Stimulated activated CD4-positive, alpha-beta T cell treated with anti-CD3 and anti-CD28 coated beads, Interleukin-4, amount 100 ng/mL, for 4 hours (primary cell): ENCODE results near the gene DPH2.

Experiments used
- DNase-seq, 2 experiments: peaks; one replicate each; pipeline ENCODE4 v3.0.0-alpha.2; 2020

DPH2 gene

GRCh38 chr1:43985984-43986595, 16.3 kb downstream of the DPH2 start:
- DNase-seq = no peak

GRCh38 chr1:43986712-43987111, 16.9 kb downstream of the DPH2 start:
- DNase-seq = no peak

- no peak for DNase-seq
Observed at GRCh38 chr1:43987159-43987902, 17.5 kb downstream of the DPH2 start.

GRCh38 chr1:43990271-43991199, 20.7 kb downstream of the DPH2 start:
- no peak for DNase-seq

GRCh38 chr1:43991200-43991475, 21.3 kb downstream of the DPH2 start:
- DNase-seq = no peak

GRCh38 chr1:43991476-43992231, 21.8 kb downstream of the DPH2 start, which contains the start of gene CCDC24:
CCDC24 (plus strand) TSS chr1:43991599; CDS start chr1:43991879, 280 bp downstream.
- peak; percentile 68 to 72 for DNase-seq

DNA sequence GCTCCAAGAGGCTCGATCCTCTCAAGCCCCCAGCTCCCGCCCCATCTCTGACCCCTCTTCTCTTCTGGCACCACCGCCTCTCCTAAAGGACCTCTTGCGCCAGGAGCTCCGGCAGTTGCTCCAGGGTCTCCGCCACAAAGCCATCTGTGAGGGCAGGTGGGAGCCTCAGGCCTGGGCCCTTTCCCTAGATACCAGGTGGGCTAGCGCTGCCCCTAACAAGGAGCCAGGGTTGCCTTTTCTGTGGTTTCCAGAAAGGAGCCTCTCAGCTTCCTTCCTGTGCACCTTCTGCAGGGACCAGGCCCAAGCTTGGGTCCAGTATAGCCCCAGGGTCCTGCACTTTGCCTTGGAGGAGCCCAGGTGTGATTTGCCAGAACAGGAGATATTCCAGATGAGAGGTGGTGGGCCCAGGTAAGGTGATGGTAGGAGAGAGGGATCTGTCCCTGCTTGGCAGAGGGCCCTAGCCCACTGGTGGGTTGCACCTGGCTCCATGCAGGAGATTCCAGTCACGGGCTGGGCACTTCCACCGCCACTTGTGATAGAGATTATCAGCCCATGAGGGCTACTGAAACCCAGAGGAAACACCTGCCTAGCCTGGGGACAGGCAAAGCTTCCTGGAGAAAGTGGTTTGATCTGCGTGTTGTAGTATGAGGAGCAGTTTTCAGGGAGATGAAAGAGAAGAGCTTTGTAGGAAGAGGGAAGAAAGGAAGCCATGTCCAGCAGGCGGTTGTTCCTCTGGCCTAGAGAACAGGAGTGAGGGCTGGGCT, 22.6 kb downstream of the DPH2 start:
- DNase-seq = no peak

DNA sequence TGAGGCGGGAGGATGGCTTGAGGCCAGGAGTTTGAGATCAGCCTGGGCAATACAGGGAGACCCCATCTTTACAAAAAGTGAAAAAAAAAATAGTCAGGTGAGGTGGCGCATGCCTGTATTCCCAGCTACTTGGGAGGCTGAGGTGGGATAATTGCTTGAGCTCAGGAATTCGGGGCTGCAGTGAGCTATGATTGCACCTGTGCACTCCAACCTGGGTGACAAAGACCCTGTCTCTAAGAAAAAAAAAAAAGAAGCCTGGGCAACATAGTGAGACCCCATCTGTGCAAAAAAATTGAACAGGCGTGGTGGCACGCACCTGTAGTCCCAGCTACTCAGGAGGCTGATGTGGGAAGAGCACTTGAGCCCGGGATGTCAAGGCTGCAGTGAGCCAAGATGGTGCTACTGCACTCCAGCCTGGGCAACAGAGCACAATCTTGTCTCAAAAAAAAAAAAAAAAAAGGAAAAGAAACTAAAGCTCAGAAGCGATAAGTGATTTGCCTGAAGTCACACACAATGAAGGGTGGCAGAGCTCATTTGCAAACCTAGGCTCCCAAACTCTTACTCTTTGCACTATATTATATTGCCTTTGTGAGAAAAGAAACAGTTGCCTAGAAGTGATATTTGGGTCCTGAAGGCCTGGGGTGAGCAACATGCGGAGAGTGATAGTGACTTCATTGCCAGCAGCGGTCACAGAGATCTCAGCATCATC, 23.6 kb downstream of the DPH2 start:
- no peak for DNase-seq

GRCh38 chr1:43994071-43994470, 24.3 kb downstream of the DPH2 start:
- no peak for DNase-seq

GRCh38 chr1:43994794-43995790, 25.3 kb downstream of the DPH2 start:
- DNase-seq = no peak

GRCh38 chr1:43995984-43996732, 26.3 kb downstream of the DPH2 start:
- DNase-seq = no peak

- DNase-seq = no peak
Observed at GRCh38 chr1:43996733-43997115, 26.9 kb downstream of the DPH2 start.

GRCh38 chr1:43997295-43997999, 27.6 kb downstream of the DPH2 start:
- no peak for DNase-seq

DNA sequence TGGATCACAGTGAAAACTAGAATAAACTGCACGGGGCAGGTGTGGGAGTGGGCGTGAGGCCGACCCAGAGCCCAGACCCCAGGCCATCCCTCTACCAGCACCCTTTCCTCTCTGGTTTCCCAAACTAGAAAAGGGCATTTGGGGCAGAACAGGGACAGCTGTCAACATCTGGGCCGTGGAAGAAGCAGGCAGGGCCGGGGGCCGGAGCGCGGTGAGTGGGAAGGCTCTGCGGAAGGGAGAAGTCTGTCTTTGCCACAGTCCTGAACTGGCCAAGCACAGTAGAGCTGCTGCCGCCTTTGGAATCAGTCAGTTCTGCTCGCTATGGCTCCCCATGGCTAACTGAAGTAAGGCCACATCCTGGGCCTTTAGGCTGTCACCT, 28.2 kb downstream of the DPH2 start:
- no peak for DNase-seq

DNA sequence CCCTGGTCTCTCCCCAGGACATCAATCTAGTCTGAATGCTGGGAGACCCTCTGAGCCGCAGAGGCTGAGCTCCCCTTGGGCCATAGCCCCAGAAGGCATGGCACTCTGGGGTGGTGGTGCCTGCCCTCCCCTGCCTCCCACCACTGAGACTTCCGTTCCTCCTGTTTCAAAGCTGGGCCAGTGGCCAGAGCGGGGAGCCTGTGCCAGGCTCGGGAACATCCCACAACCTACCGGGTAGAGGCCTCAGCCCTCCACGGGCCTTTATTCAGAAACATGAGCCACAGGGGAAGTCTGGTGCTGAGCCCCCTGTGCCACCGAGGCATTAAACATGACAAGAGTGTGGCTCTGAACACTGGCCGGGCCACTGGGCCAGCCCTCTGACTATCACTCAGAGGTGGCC, 29.6 kb downstream of the DPH2 start:
- no peak for DNase-seq

GRCh38 chr1:44000122-44000665, 30.4 kb downstream of the DPH2 start:
- DNase-seq = no peak

- no peak for DNase-seq
Observed at GRCh38 chr1:44002165-44002564, 32.4 kb downstream of the DPH2 start.

DNA sequence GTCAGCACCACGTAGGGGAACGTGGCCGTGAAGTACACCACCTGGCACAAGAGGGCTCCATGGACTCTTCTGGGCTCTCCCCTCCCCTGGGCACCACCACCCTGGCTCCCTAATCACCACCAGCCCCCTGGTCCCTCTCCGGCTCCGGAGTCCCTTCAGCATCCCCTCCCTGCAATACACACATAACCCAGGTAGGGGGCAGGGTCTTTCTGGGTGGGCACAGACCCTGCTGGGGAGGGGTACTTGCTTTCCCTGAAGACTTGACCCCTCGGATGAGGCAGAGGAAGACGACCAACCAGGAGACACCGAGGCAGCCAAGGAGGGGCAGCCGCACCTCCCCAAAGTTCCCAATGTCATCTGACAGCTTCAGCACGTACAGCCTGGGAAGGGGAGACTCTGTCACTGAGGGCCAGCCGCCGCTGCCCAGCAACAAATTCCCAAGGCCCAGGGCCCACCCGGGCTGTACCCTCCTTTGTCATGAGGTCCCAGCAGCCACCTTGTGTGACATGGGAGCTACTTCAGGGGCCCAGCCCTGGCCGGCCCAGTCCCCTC, 32.9 kb downstream of the DPH2 start:
- DNase-seq = no peak
